ENCODE data around the gene KLHL29. TPM values are rescaled to one million over a fixed set of nuclear protein-coding genes. Genes with fewer than 3 reads are reported as not detected.

KLHL29 gene
- total RNA-seq, 2 experiments from 2014 or later = 4.1 to 4.4 TPM

DNA sequence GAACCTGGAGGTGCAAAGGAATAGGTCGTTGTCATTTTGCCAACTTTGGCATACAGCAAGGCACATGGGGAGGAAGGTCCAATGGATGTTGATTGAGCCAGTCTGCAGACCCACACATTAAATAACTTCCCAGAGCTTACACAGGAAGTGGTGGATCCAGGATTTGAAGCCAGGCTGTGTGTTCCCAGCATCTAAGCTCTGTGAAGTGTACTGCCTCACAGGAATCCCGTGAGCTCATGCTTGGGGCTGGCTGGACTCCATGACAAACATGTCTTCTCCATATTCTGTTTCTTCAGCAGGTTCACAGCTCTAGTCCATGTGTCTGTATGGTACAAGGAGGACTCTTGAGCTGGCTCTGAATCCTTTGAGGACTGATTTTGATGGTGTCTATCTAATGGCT, 63.9 kb downstream of the KLHL29 start:
- DNase-seq (no peak), ATAC-seq (no peak)
- Mint-ChIP-seq H3K27ac (no peak overlapping the region), H3K27me3 (ENCODE audit: low read depth) (peaks cover 41% of the 10 kb centered on the region), H3K4me1 (ENCODE audit: low read depth) (peaks cover 32% of the 10 kb centered on the region), H3K36me3 (ENCODE audit: low read depth) (no peaks in the 10 kb centered on the region), H3K4me3 (no peak overlapping the region), H3K9me3 (ENCODE audit: insufficient read depth) (no peaks in the 10 kb centered on the region)
- POLR2A ChIA-PET = no interaction called here
- CTCF ChIA-PET = no interaction called here

DNA sequence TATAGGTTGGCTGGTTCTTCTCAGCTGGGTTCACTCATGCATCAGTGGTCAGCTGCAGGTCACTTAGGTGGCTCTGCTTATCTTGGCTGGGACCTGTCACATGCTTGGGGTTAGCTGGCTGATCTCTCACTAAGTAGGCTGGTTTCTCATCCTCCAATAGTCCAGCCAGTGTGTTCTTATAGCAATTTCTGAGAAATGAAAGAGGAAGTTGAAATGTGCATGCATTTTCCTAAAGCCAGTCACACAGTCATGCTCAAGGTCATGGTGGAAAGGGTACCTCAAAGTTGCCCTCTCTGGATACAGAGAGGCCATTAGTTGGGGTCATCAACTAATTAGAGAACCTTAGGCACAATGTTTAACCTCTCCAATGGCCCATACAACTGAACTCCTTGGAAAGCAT, 64.4 kb downstream of the KLHL29 start:
- H3K27ac Mint-ChIP-seq = no peak overlapping the region
- peaks cover 35% of the 10 kb centered on the region for H3K4me1 Mint-ChIP-seq (ENCODE audit: low read depth)
- ChIA-PET CTCF (no interaction called here), POLR2A (no interaction called here)
- ATAC-seq (no peak), DNase-seq (no peak)
- no peaks in the 10 kb centered on the region for H3K9me3 Mint-ChIP-seq (ENCODE audit: insufficient read depth)
- no peak overlapping the region for H3K4me3 Mint-ChIP-seq
- H3K27me3 Mint-ChIP-seq (ENCODE audit: low read depth) = peaks cover 41% of the 10 kb centered on the region
- no peaks in the 10 kb centered on the region for H3K36me3 Mint-ChIP-seq (ENCODE audit: low read depth)

GRCh38 chr2:23449831-23450331, 64.9 kb downstream of the KLHL29 start:
- Mint-ChIP-seq H3K4me1 (ENCODE audit: low read depth) (peaks cover 39% of the 10 kb centered on the region), H3K4me3 (no peak overlapping the region), H3K36me3 (ENCODE audit: low read depth) (no peaks in the 10 kb centered on the region), H3K27me3 (ENCODE audit: low read depth) (peaks cover 44% of the 10 kb centered on the region), H3K27ac (no peak overlapping the region), H3K9me3 (ENCODE audit: insufficient read depth) (no peaks in the 10 kb centered on the region)
- no peak for DNase-seq
- ChIA-PET POLR2A (no interaction called here), CTCF (no interaction called here)
- no peak for ATAC-seq

- ChIA-PET POLR2A (no interaction called here), CTCF (no interaction called here)
- Mint-ChIP-seq H3K9me3 (ENCODE audit: insufficient read depth) (no peaks in the 10 kb centered on the region), H3K36me3 (ENCODE audit: low read depth) (no peaks in the 10 kb centered on the region), H3K4me3 (no peak overlapping the region), H3K4me1 (ENCODE audit: low read depth) (peaks cover 39% of the 10 kb centered on the region), H3K27me3 (ENCODE audit: low read depth) (peaks cover 40% of the 10 kb centered on the region), H3K27ac (no peak overlapping the region)
- DNase-seq = no peak
- ATAC-seq = no peak
These were observed 67.4 kb downstream of the KLHL29 start for GRCh38 chr2:23452372-23452771.

DNA sequence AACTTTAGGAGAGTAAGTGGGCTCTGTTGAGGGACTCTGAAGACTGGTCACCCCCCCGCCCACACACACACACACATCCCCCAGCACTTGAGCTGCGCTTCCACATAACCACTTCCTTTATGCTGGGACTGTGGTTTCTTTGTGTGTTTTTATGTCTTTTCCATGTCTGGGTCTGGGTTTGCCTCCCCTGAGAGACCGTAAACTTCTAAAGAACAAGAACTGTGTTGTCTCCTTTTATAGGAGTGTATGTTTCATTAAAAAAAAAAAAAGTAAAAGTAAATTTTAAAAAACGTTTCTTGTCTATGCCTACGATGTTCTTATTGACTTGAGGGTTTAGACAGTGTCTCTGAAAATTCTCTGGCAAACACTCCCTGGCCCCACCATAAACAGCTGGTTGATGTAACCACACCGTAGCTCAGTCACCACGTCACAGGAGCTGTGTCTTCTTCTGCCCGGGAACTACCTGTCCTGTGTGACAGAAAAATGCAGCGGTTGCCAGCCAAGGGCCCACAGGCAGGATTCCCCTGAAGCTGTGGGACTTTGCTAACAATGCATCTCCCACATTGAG, 68.0 kb downstream of the KLHL29 start:
- Mint-ChIP-seq H3K9me3 (ENCODE audit: insufficient read depth) (no peaks in the 10 kb centered on the region), H3K4me3 (peak overlapping the region; percentile 47), H3K36me3 (ENCODE audit: low read depth) (no peaks in the 10 kb centered on the region), H3K27me3 (ENCODE audit: low read depth) (peaks cover 37% of the 10 kb centered on the region), H3K4me1 (ENCODE audit: low read depth) (peaks cover 39% of the 10 kb centered on the region), H3K27ac (peak overlapping the region; percentile 56)
- CTCF ChIA-PET = no interaction called here
- POLR2A ChIA-PET = no interaction called here
- DNase-seq (peak; percentile 57), ATAC-seq (peak; percentile 77)

DNA sequence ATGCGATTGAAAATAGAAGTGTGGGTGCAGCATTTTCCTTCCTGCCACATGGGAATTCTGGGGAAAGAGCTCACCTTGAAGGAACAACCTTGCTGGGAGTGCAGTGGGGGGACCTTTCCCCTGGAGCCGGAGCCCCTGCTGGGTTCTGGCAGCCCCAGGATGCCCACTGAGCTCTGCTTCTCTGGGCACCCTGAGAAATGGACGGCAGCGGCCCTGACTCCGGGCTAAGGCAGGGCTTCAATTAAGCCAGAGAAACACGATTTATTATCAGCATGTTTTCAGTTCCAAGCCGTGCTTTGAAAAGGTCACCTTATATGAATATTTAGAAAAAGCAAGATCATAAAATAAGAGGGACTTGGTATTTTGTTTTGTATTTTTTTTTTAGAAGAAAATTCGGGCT, 68.5 kb downstream of the KLHL29 start:
- Mint-ChIP-seq H3K36me3 (ENCODE audit: low read depth) (no peaks in the 10 kb centered on the region), H3K4me3 (peak overlapping the region; percentile 47)

GRCh38 chr2:23453836-23454460, 69.0 kb downstream of the KLHL29 start:
- DNase-seq = no peak
- POLR2A ChIA-PET = no interaction called here
- Mint-ChIP-seq H3K27ac (no peak overlapping the region), H3K4me3 (peak overlapping the region; percentile 47), H3K36me3 (ENCODE audit: low read depth) (no peaks in the 10 kb centered on the region), H3K9me3 (ENCODE audit: insufficient read depth) (no peaks in the 10 kb centered on the region), H3K27me3 (ENCODE audit: low read depth) (peaks cover 33% of the 10 kb centered on the region), H3K4me1 (ENCODE audit: low read depth) (peaks cover 39% of the 10 kb centered on the region)
- no peak for ATAC-seq
- CTCF ChIA-PET = no interaction called here

More for the DNA sequence above, 68.5 kb downstream of the KLHL29 start:
- ATAC-seq (no peak), DNase-seq (no peak)
- Mint-ChIP-seq H3K9me3 (ENCODE audit: insufficient read depth) (no peaks in the 10 kb centered on the region), H3K27ac (peak overlapping the region; percentile 56), H3K4me1 (ENCODE audit: low read depth) (peaks cover 39% of the 10 kb centered on the region), H3K27me3 (ENCODE audit: low read depth) (peaks cover 37% of the 10 kb centered on the region)
- CTCF ChIA-PET = no interaction called here
- POLR2A ChIA-PET = no interaction called here

DNA sequence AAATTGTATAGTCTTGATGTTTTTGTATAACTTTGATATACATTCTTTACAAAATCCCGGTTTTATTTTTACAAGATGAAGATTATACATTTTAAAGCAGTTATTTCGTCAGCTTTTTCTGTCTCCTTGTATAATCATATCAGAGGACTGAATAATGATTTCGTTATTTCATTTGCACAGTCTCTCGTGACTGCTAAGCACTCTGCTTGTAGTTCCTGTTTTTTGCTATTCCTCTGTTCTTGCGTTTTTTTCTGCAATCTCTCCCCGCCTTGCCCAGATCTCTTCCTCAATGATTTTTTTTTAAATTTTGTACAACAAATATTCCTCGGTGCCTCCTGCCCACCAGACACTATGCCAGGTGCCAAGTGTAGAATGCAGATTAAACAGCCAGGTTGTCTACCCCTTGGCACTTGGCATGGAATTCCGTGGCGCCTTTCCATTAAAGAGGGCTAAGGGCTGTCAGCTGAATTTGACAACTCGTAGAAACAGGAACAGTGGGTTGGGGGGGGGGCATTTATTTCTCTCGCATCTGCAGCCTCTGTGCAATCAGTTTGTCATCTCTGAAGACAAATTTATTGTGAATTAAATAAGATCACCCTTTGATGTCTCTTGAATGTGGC, 69.6 kb downstream of the KLHL29 start:
- H3K4me3 Mint-ChIP-seq = no peak overlapping the region
- no peaks in the 10 kb centered on the region for H3K36me3 Mint-ChIP-seq (ENCODE audit: low read depth)
- POLR2A ChIA-PET = no interaction called here
- no peak overlapping the region for H3K27ac Mint-ChIP-seq
- H3K4me1 Mint-ChIP-seq (ENCODE audit: low read depth) = peaks cover 32% of the 10 kb centered on the region
- no peaks in the 10 kb centered on the region for H3K9me3 Mint-ChIP-seq (ENCODE audit: insufficient read depth)
- ATAC-seq (no peak), DNase-seq (no peak)
- H3K27me3 Mint-ChIP-seq (ENCODE audit: low read depth) = peaks cover 33% of the 10 kb centered on the region
- CTCF ChIA-PET = no interaction called here

- no peak overlapping the region for H3K27ac Mint-ChIP-seq
- ChIA-PET POLR2A (no interaction called here), CTCF (no interaction called here)
- ATAC-seq = no peak
- DNase-seq = no peak
- peaks cover 39% of the 10 kb centered on the region for H3K27me3 Mint-ChIP-seq (ENCODE audit: low read depth)
- no peak overlapping the region for H3K4me3 Mint-ChIP-seq
- peaks cover 35% of the 10 kb centered on the region for H3K4me1 Mint-ChIP-seq (ENCODE audit: low read depth)
- no peaks in the 10 kb centered on the region for H3K36me3 Mint-ChIP-seq (ENCODE audit: low read depth)
- H3K9me3 Mint-ChIP-seq (ENCODE audit: insufficient read depth) = no peaks in the 10 kb centered on the region
These were observed 71.4 kb downstream of the KLHL29 start for GRCh38 chr2:23456396-23456795.

- DNase-seq = no peak
- H3K27me3 Mint-ChIP-seq (ENCODE audit: low read depth) = peaks cover 35% of the 10 kb centered on the region
- H3K9me3 Mint-ChIP-seq (ENCODE audit: insufficient read depth) = no peaks in the 10 kb centered on the region
- no peaks in the 10 kb centered on the region for H3K36me3 Mint-ChIP-seq (ENCODE audit: low read depth)
- CTCF ChIA-PET = no interaction called here
- H3K4me1 Mint-ChIP-seq (ENCODE audit: low read depth) = peaks cover 35% of the 10 kb centered on the region
- no peak overlapping the region for H3K4me3 Mint-ChIP-seq
- no peak overlapping the region for H3K27ac Mint-ChIP-seq
- no peak for ATAC-seq
- POLR2A ChIA-PET = no interaction called here
These were observed 72.1 kb downstream of the KLHL29 start for GRCh38 chr2:23456881-23457760.

GRCh38 chr2:23457990-23458682, 73.2 kb downstream of the KLHL29 start:
- POLR2A ChIA-PET = no interaction called here
- Mint-ChIP-seq H3K9me3 (ENCODE audit: insufficient read depth) (no peaks in the 10 kb centered on the region), H3K27me3 (ENCODE audit: low read depth) (peaks cover 30% of the 10 kb centered on the region), H3K27ac (no peak overlapping the region), H3K4me1 (ENCODE audit: low read depth) (peaks cover 25% of the 10 kb centered on the region), H3K36me3 (ENCODE audit: low read depth) (no peaks in the 10 kb centered on the region), H3K4me3 (no peak overlapping the region)
- DNase-seq (no peak), ATAC-seq (no peak)
- CTCF ChIA-PET = no interaction called here
